GM12874 (cell line): Measurements from ENCODE around the gene ZNF609.

ENCODE experiments used
- TF ChIP-seq, protein P1 (sequence below): IDR thresholded peaks from 2 replicates; pipeline ENCODE4 v1.5.1; 2011; ENCODE audit warnings: low read depth, mild to moderate bottlenecking, control low read depth, low read length, moderate library complexity; ENCODE audit not compliant: insufficient read depth

The ZNF609 gene

DNA sequence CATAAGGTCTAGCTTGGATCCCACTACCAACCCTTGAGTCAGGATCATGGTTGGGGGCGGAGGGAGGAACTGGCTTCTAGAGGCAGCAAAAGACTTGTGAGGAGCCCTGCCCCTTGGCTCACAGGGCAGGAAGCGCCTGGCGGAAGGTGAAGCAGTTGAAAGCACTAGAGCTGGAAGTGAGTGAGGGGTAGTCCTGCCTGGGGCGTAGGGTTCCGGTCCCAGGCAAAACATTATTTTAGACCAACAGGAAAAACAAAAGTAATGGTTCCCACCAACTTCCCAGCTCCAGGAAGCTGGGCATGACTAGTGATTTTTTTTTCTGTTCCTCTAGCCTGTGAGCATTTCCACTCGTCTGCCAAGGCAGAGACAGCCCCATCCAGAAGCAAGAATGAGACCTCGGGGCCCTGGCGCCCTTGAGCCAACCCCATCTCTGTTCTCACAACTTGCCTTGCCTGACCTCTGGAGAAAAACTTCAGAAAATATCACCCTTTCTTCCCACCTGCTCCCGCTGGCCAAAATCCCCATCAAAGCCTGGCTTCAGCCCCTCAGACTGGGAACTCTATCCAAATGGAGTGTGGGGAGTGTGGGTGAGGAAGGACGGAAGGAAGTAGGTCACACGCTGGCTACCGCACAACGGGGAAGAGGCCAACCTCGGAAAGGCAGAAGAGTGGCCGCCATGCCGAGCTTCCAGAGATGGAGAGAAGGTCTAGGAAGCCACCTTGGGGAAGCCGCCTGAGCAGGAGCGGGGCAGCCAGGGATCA, 257.5 kb downstream of the ZNF609 start:
- TF ChIP-seq, protein P1, sequence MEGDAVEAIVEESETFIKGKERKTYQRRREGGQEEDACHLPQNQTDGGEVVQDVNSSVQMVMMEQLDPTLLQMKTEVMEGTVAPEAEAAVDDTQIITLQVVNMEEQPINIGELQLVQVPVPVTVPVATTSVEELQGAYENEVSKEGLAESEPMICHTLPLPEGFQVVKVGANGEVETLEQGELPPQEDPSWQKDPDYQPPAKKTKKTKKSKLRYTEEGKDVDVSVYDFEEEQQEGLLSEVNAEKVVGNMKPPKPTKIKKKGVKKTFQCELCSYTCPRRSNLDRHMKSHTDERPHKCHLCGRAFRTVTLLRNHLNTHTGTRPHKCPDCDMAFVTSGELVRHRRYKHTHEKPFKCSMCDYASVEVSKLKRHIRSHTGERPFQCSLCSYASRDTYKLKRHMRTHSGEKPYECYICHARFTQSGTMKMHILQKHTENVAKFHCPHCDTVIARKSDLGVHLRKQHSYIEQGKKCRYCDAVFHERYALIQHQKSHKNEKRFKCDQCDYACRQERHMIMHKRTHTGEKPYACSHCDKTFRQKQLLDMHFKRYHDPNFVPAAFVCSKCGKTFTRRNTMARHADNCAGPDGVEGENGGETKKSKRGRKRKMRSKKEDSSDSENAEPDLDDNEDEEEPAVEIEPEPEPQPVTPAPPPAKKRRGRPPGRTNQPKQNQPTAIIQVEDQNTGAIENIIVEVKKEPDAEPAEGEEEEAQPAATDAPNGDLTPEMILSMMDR, result no peak

DNA sequence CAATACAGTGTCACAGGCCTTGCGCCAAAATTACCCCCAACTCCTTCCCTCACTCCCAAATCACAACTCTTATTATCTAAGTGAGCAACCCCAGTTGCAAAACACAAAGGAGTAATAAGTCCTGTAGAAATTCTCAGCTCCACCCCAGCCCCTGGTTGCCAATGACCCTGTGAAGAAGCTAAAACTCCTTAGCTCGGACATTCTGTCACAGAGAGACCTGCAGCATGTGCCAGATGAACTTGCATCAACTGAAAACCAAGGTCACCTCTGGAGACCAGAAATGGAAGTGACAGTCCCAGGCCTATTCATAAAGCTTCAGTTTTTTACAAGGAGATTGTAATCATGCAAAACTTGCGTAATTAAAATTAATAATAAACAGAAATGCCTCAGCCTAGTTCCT, 259.8 kb downstream of the ZNF609 start:
- TF ChIP-seq, protein P1, result no peak

- TF ChIP-seq, protein P1, result no peak
Observed at GRCh38 chr15:64730151-64730550, 269.8 kb downstream of the ZNF609 start.

- TF ChIP-seq, protein P1, result peak; percentile 86
Observed at GRCh38 chr15:64731012-64731804, 270.8 kb downstream of the ZNF609 start.

GRCh38 chr15:64731805-64732151, 271.4 kb downstream of the ZNF609 start:
- TF ChIP-seq, protein P1, result no peak

GRCh38 chr15:64732156-64732860, 271.9 kb downstream of the ZNF609 start:
- TF ChIP-seq, protein P1, result no peak
